ENCODE measurements around the gene ARMC2. TPM values are rescaled to one million over a fixed set of nuclear protein-coding genes. Genes with fewer than 3 reads are reported as not detected.

ARMC2 gene
- total and polyA plus RNA-seq, 2 of the 8 experiments (the other 6 are each of a cell fraction or from before 2014, with no cell fraction given): 1.6 to 4.4 TPM

DNA sequence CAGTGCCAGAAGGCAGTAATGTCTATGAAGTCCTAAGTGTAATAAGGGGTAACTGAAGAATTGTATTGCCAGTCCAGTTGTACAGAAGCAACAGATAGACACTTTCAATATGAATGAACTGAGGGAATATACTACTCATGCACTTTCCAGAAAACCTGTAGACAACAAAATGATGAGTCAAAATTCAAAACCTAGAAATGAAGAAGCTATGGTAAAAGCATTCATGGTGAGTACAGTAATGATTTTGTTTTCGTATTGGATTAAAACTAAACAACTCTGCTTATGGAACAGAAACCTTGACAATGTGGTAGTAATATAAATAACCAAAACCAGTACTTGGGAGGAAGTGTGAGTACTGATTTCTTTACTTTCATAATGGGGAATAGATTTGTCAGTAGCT, 35.0 kb downstream of the ARMC2 start (continued):
- TF ChIP-seq TAF7 (optimal IDR thresholded peaks at IDR 0.05; ENCODE audit: borderline replicate concordance, low read depth, low read length) (no peak), JUND (IDR thresholded peaks at IDR 0.05; ENCODE audit: low read length) (no peak), BACH1 (IDR thresholded peaks at IDR 0.05; ENCODE audit: low read length) (no peak), CREB1 (IDR thresholded peaks at IDR 0.05) (no peak), RBBP5 (IDR thresholded peaks at IDR 0.05; ENCODE audit: borderline replicate concordance, low read depth, low read length) (no peak), RXRA (IDR thresholded peaks at IDR 0.05; ENCODE audit: insufficient read depth, low read depth, low read length) (no peak)

Data from H1 (cell line).